ENCODE results near the gene MEIS2. TPM values are rescaled to one million over a fixed set of nuclear protein-coding genes. Genes with fewer than 3 reads are reported as not detected.

MEIS2 gene
- total and polyA plus RNA-seq, 2 of the 13 experiments (the other 11 are each of a cell fraction or from before 2014, with no cell fraction given) = 10.7 to 12.4 TPM

DNA sequence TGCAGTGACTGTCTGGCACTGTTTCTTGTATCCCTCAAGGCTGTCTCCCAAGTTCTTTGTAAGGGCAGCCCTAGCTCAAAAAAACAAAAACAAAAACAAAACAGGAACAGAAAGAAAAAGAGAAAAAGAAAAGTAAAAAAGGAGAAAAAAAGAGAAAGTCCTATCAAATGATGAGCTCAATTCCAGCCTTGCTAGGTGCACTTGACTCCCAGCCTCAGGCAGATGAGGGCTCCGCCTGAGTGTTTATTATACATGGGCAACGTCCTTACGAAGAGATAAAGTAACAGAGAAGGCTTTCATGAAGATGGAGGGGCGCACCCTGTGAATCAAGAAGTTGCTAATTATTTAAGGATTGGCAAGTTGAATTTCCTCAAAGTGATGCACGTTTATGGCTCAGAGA, 175.3 kb downstream of the MEIS2 start:
- H3K79me2 ChIP-seq (ENCODE audit: insufficient read depth, low read length) = no peaks in the 10 kb centered on the region
- no peaks in the 10 kb centered on the region for H3K4me1 ChIP-seq (ENCODE audit: insufficient read depth, low read length)
- no peaks in the 10 kb centered on the region for H3K9me3 ChIP-seq (ENCODE audit: low read length)
- TF ChIP-seq STAG1 (CRISPR knock-in tag; IDR thresholded peaks at IDR 0.05) (no peak), ZNF761 (CRISPR knock-in tag; conservative IDR thresholded peaks at IDR 0.05) (no peak), ZNF746 (CRISPR knock-in tag; IDR thresholded peaks at IDR 0.05) (no peak), ZNF251 (CRISPR knock-in tag; IDR thresholded peaks at IDR 0.05) (no peak), NFYC (CRISPR knock-in tag; IDR thresholded peaks at IDR 0.05) (no peak), SMARCC2 (IDR thresholded peaks at IDR 0.05) (no peak), RFXANK (CRISPR knock-in tag; IDR thresholded peaks at IDR 0.05) (no peak), HMG20B (CRISPR knock-in tag; conservative IDR thresholded peaks at IDR 0.05) (no peak), RELA (CRISPR knock-in tag; IDR thresholded peaks at IDR 0.05) (no peak), IKZF1 (IDR thresholded peaks at IDR 0.05) (no peak), ZNF264 (CRISPR knock-in tag; IDR thresholded peaks at IDR 0.05) (no peak), ZNF841 (CRISPR knock-in tag; IDR thresholded peaks at IDR 0.05; ENCODE audit: borderline replicate concordance) (no peak), NCOR1 (IDR thresholded peaks at IDR 0.05; ENCODE audit: borderline replicate concordance, low read length) (no peak), ELK4 (CRISPR knock-in tag; IDR thresholded peaks at IDR 0.05; ENCODE audit: borderline replicate concordance) (no peak)
- TF ChIP-seq, protein P1, sequence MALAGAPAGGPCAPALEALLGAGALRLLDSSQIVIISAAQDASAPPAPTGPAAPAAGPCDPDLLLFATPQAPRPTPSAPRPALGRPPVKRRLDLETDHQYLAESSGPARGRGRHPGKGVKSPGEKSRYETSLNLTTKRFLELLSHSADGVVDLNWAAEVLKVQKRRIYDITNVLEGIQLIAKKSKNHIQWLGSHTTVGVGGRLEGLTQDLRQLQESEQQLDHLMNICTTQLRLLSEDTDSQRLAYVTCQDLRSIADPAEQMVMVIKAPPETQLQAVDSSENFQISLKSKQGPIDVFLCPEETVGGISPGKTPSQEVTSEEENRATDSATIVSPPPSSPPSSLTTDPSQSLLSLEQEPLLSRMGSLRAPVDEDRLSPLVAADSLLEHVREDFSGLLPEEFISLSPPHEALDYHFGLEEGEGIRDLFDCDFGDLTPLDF (CRISPR knock-in tag; IDR thresholded peaks at IDR 0.05) = no peak
- TF ChIP-seq, protein P2, sequence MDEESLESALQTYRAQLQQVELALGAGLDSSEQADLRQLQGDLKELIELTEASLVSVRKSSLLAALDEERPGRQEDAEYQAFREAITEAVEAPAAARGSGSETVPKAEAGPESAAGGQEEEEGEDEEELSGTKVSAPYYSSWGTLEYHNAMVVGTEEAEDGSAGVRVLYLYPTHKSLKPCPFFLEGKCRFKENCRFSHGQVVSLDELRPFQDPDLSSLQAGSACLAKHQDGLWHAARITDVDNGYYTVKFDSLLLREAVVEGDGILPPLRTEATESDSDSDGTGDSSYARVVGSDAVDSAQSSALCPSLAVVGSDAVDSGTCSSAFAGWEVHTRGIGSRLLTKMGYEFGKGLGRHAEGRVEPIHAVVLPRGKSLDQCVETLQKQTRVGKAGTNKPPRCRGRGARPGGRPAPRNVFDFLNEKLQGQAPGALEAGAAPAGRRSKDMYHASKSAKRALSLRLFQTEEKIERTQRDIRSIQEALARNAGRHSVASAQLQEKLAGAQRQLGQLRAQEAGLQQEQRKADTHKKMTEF (CRISPR knock-in tag; IDR thresholded peaks at IDR 0.05) = no peak
- TF ChIP-seq, protein P3, sequence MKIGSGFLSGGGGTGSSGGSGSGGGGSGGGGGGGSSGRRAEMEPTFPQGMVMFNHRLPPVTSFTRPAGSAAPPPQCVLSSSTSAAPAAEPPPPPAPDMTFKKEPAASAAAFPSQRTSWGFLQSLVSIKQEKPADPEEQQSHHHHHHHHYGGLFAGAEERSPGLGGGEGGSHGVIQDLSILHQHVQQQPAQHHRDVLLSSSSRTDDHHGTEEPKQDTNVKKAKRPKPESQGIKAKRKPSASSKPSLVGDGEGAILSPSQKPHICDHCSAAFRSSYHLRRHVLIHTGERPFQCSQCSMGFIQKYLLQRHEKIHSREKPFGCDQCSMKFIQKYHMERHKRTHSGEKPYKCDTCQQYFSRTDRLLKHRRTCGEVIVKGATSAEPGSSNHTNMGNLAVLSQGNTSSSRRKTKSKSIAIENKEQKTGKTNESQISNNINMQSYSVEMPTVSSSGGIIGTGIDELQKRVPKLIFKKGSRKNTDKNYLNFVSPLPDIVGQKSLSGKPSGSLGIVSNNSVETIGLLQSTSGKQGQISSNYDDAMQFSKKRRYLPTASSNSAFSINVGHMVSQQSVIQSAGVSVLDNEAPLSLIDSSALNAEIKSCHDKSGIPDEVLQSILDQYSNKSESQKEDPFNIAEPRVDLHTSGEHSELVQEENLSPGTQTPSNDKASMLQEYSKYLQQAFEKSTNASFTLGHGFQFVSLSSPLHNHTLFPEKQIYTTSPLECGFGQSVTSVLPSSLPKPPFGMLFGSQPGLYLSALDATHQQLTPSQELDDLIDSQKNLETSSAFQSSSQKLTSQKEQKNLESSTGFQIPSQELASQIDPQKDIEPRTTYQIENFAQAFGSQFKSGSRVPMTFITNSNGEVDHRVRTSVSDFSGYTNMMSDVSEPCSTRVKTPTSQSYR (CRISPR knock-in tag; IDR thresholded peaks at IDR 0.05; ENCODE audit: borderline replicate concordance) = no peak
- no peaks in the 10 kb centered on the region for H3K27me3 ChIP-seq (ENCODE audit: control insufficient read depth in 1 of 2, insufficient read depth in 2 of 2, low read length in 2 of 2)
- intact Hi-C loops (cut with micrococcal nuclease; ENCODE audit: unreplicated experiment) (no loop called here), in situ Hi-C loops (cut with HindIII; ENCODE audit: extremely low pct_ligation_motif_present, low pct_unique_long_range_greater_than_20kb) (no loop called here)
- no peak overlapping the region for H2AFZ ChIP-seq (ENCODE audit: low read length)
- H4K20me1 ChIP-seq (ENCODE audit: insufficient read depth, low read length) = no peaks in the 10 kb centered on the region
- CTCF ChIA-PET (ENCODE audit: low intra/inter-chr PET ratio, low total read pairs) = no interaction called here
- POLR2A ChIA-PET = no interaction called here
- no peak overlapping the region for H3K4me2 ChIP-seq (ENCODE audit: low read depth, low read length)
- H3K36me3 ChIP-seq (replicated peaks in 1 of 2; ENCODE audit: control insufficient read depth in 1 of 2, insufficient read depth in 2 of 2, low read length in 2 of 2) = peaks cover 0 to 10% of the 10 kb centered on the region in 2 experiments; a peak in 1 of 5 replicates
- DNase-seq (ENCODE audit: low spot score) (no peak), ATAC-seq (no peak), FAIRE-seq (no peak)
- 86% methylated on average over 5 of the region's 5 CpGs for WGBS (ENCODE audit: low lambda C conversion rate)
- BruUV-seq (replicated peaks) = no TSS peak
- no peak overlapping the region for H3K9ac ChIP-seq (ENCODE audit: insufficient read depth, low read depth, low read length)
- no peak overlapping the region for H3K4me3 ChIP-seq (replicated peaks in 1 of 3; ENCODE audit: insufficient read depth in 1 of 3, low read depth in 2 of 3, low read length in 3 of 3)
- no peak overlapping the region for H3K27ac ChIP-seq (ENCODE audit: extremely low read length, insufficient read depth, low read length)

All from HepG2 (cell line).